GM21528 (cell line): Measurements from ENCODE around the gene FAM120C.

ENCODE experiments used
- ATAC-seq: cut with Tn5 transposase; IDR thresholded peaks from one replicate; pipeline ENCODE4 v1.9.1; 2021; ENCODE audit warnings: mild to moderate bottlenecking, moderate library complexity; ENCODE audit not compliant: unreplicated experiment, low FRiP score

FAM120C gene

DNA sequence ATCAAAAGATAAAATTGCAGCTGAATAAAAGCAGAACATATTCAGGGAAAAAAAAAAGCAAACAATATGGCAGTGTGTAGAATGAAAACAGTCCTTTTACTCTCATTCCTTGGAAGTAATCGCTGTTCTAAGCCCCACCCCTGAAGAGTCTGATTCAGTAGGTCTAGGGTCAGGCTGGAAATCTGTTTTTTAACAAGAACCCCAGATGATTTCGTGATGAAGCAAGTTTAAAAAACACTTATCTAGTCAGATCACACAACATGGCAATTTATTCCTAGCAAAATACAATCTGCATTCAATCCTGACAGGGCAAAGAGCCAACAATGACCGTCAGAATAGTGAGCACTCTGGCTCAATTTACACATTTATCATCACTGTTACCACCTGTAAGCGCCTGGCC lies 16.1 kb downstream of the FAM120C start:
- no peak for ATAC-seq

- no peak for ATAC-seq
Observed at GRCh38 chrX:54157561-54157960, 25.5 kb downstream of the FAM120C start.

DNA sequence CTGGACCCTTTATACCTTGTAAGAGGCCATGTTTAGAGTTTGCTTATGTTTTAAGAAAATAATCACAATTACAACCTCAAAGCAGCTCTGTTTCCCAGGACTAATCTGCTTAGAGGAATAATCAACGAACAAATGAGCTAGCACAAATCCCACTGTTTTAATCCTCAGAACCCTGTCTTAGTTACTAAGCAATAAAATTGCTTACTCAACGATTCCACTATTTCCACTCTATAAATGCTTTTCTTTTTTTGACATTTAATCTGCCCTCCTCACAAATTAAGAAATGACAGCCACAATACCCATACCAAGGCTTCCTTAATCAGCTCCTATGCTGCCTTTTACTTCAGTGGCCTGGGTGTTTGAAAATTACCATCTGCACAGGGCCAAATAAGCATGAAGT lies 48.8 kb downstream of the FAM120C start:
- ATAC-seq, result no peak

DNA sequence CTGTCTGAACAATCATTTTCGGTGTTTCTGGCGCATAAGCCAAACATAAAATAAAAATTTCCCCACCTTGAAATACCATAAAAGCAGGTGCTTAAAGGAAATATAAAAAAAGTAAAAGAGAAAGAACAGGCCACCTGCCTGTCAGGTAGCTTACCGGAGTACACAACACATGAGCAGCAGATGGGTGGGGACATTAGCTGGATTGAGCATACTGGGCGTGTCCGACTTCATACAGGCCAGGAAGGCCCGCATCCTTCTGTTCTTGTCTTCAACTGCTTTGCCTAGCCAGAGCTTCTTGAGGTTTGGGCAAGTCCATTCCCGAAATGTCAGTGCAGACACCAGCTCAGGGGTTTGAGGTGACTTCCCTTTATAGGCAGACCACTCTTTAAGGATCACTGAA lies 66.7 kb downstream of the FAM120C start:
- ATAC-seq, result no peak

DNA sequence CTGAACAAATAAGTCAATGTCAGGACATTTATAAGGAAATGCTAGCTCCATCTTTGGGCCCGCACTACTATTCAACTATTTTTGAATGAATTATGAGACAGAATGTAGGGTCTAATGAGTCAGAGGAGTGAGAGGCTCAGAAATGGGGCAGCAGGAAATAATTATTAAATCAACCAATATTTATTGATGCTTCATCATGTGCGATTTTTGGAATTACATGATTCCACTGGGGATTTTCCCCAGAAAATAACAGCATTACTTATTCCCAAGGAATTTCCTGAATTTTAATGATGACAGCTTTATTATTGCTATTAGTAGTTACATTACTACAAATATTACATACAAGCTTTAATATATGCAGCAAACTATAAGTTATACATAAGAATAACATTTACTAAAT lies 89.5 kb downstream of the FAM120C start:
- ATAC-seq, result no peak

GRCh38 chrX:54093159-54093558 lies 89.9 kb downstream of the FAM120C start:
- ATAC-seq, result no peak

- no peak for ATAC-seq
Observed at GRCh38 chrX:54090880-54091279, 92.2 kb downstream of the FAM120C start.

- ATAC-seq, result no peak
Observed at GRCh38 chrX:54089191-54089590, 93.9 kb downstream of the FAM120C start.

DNA sequence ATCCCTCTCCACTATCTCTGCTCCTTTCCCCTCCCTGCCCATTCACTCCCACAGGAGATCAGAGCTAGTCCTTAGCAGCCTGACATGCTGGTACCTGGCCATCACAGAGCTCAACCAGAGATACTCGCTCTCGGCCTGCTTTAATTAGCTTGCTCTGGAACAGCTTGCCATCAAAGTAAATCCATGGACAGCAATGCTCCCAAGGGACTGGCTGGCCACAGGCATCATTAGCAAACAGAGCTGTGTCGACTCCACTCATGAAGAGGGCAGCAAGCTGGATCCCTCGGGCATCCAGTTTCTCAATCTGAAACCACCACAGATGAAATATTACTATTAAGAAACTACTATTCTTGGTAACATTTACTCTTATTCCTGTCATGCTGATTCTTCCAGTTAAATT lies 95.4 kb downstream of the FAM120C start:
- no peak for ATAC-seq

- ATAC-seq, result no peak
Observed at GRCh38 chrX:54085666-54086065, 97.4 kb downstream of the FAM120C start.

GRCh38 chrX:54076903-54077302 lies 106.2 kb downstream of the FAM120C start:
- no peak for ATAC-seq

DNA sequence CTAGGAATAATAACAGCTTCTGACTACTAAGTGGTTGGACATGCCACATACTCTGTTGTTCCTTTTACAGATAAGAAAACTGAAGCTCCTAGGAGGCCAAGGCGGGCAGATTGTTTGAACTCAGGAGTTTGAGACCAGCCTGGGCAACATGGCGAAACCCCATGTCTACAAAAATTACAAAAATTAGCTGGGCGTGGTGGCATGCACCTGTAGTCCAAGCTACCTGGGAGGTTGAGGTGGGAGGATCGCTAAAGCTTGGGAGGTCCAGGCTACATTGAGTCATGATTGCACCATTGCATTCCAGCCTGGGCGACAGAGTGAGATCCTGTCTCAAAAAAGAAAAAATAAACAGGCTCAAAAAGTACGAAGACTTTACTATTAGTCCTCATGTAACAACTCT lies 108.2 kb downstream of the FAM120C start:
- ATAC-seq, result no peak

DNA sequence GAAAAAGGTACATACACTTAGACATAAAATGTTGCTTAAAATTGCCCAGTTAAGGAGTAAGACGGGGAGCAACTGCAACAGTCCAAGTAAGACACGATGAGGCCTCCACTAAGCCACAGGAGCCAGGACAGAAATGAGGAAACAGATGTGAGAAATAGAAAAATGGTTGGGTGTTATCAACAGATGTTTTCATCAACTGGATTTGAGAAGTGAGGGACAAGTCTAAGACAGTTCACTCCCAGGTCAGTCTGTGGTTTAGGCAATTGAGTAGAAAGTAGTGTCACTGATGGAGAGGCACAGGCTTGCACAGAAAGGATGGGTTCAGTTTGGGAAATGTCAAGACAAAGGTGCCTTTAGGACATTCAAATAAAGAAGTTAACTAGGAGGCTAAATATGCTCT lies 115.3 kb downstream of the FAM120C start:
- no peak for ATAC-seq

- ATAC-seq, result no peak
Observed at GRCh38 chrX:54066841-54067240, 116.2 kb downstream of the FAM120C start.

DNA sequence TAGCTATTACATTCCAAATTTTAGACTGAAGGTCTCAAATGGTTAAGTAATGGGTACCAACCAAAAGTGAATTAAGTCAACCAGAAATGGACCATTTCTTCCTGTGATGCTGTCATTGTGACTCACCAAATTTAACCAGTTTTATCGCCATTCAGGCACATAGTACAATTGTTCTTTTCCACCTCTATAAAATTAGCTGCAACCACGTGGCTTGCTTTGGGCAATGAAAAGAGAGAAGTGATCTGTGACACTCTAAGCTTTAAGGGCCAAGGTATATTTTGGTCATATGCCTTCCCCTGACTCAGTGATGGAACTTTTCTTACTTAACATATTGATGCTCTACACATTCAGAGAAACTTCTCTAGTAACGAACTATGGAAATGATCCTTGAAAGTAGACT lies 118.5 kb downstream of the FAM120C start:
- ATAC-seq, result no peak

DNA sequence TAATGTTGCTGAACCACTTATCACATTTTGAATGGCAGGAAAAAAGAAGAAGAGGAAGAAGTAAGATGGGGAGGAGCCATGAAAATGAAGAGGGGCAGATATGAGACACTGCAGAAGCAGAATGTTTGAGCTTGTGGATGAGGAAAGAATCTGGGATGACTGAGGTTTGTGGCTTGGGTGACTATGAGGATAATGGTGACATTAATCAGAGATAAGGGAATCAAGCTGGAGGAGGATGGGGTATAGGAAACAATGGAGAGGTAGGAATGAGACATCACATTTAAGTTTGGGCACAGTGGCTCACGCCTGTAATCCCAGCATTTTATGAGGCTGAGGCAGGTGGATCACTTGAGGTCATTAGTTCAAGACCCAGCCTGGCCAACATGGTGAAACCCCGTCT lies 119.7 kb downstream of the FAM120C start:
- ATAC-seq, result no peak

DNA sequence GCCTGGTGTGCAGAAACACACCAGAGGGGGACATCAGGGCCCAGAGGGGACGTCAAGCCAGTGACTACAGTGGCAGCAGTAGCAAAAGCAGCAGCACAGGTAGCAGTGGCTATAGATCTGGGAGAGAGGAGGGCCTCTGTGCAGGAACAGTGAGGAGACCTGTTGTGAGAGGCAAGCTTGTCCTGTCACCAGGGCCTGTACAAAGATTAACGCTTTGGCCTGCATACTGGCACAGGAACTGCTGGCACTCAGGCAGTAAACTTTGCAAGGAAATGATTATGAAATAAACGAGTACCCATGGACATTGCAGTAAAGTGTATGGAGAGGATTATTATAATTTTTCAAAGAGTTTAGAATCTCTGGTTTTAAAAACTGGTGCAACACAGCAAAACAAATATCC lies 133.3 kb downstream of the FAM120C start:
- ATAC-seq, result no peak

- no peak for ATAC-seq
Observed at GRCh38 chrX:54048412-54048811, 134.6 kb downstream of the FAM120C start.

- ATAC-seq, result no peak
Observed at GRCh38 chrX:54045563-54046228, 137.4 kb downstream of the FAM120C start.

GRCh38 chrX:54044877-54045338 lies 138.1 kb downstream of the FAM120C start:
- no peak for ATAC-seq

DNA sequence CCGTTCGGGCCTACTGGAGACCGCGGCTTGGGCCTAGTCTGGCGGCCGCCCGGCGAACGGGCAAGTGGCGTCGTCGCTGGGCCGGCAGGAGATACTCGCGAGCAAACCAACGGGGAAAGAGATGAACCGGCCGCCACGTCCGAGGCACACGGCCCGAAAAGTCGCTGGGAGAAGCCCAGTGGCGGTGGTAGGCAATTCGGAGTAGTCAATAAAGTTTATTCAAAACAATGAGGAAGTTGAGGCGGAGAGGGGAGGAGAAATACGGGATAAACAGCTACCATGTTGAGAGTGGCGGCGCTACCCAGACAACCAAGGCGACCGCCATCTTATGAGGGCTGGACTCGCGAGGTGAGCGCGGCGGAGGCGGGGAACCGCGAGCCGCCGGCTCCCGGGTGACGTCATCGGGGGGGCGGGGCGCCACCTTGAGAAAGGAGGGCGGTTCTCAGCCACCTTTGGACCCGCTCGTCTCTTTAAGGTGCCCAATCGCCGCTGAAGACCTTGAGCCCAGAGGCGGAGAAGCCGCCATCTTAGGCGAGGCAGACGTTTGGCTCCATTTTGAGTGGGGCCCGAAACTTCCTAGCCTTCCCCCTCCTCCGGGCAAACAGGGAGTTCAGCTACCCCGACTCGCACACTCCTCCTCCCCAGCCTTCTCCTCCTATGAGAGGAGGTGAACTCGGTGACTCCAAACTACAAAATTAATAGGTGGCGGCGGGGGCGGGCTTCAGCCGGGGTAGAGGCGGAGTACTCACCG lies 138.8 kb downstream of the FAM120C start, which contains the start of gene PHF8:
PHF8 (minus strand) TSS at position 348 of the 751 bp plus-strand sequence. CDS start 1,745 bp downstream, outside the sequence.
- peak; percentile 88 for ATAC-seq

DNA sequence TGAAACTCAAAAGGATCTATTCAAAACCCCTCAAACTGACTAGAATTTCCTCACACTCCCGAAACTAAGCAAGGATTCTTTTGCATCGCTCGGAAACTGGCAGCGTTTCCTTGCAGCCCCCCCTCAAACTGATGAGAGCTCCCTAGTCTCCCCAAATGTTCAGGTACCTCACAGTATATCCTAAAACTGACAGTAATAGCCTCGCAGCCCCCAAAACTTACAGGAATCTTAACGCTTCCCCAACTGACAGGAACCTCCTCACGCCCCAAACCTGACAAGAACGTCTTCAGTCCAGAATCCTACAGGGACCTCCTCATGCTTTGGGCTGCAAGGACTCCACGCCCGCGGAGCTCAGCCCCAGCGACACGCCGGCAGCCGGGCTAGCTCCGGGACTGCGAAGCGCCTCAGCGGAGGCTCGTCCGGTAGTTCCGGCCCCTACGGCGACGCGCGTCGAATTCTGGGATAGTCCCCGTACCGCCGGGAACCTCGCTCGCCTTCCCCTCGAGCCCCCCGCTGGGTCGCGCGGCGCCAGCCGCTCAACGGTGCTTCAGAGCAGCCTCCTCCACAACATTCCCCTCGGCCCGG lies 139.4 kb downstream of the FAM120C start:
- peak; percentile 12 for ATAC-seq
